Measurements from ENCODE around the gene LSM2. TPM values are rescaled to one million over a fixed set of nuclear protein-coding genes. Genes with fewer than 3 reads are reported as not detected.
A peak's percentile ranks its signal among the peaks of the same experiment; 100 is the strongest.

Gene LSM2
- total RNA-seq, 1 donor from 2014 or later = 50.6 TPM

- Mint-ChIP-seq H3K4me1 (ENCODE audit: unreplicated experiment) (peaks cover 42% of the 10 kb centered on the region), H3K36me3 (ENCODE audit: unreplicated experiment) (peaks cover 38% of the 10 kb centered on the region), H3K27me3 (ENCODE audit: unreplicated experiment) (no peaks in the 10 kb centered on the region), H3K27ac (ENCODE audit: unreplicated experiment) (peak overlapping the region; percentile 99), H3K9me3 (ENCODE audit: unreplicated experiment) (no peaks in the 10 kb centered on the region), H3K4me3 (ENCODE audit: unreplicated experiment) (peak overlapping the region; percentile 98)
- TF ChIP-seq, protein P1, sequence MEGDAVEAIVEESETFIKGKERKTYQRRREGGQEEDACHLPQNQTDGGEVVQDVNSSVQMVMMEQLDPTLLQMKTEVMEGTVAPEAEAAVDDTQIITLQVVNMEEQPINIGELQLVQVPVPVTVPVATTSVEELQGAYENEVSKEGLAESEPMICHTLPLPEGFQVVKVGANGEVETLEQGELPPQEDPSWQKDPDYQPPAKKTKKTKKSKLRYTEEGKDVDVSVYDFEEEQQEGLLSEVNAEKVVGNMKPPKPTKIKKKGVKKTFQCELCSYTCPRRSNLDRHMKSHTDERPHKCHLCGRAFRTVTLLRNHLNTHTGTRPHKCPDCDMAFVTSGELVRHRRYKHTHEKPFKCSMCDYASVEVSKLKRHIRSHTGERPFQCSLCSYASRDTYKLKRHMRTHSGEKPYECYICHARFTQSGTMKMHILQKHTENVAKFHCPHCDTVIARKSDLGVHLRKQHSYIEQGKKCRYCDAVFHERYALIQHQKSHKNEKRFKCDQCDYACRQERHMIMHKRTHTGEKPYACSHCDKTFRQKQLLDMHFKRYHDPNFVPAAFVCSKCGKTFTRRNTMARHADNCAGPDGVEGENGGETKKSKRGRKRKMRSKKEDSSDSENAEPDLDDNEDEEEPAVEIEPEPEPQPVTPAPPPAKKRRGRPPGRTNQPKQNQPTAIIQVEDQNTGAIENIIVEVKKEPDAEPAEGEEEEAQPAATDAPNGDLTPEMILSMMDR (IDR thresholded peaks at IDR 0.05) = no peak
- DNase-seq (ENCODE audit: extremely low spot score, unreplicated experiment) = no peak
Measured at GRCh38 chr6:31837369-31838113, 30.8 kb upstream of the LSM2 start.

DNA sequence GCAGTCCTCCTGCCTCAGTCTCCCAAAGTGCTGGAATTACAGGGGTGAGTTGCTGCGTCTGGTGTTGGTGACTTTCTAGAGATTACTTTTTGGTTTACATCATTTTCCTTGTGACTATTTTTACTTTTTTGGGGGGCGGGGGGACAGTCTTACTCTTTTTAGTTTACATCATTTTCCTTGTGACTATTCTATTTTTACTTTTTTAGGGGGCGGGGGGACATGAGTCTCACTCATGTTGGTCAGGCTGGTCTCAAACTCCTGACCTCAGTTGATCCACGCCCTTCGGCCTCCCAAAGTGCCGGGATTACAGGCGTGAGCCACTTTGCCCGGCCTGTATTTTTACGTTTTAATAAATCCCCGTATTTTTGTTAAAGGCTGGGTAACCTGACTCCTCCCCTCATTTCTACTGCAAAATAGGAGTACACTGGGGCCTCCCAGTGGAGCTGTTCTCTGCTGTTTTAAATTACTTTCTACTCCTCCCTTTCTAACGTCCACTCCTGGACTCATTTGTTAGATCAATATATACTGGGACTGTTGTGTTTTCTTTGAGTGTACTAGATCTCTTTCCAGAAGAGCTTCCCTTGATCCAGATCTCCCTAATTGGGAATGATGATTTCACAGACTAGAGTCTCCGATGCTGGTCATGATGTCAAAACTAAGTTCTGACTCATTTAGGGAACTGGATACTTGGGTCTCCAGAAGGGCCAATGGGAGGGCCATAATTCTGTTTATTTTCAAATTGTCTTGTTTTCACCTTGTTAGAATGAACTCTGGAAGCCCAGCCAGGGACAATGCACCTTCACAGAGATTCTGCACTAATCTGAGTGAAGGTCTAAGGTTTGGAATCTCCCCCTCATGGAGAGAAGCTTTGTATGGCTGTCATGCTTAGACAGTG is 30.0 kb upstream of the LSM2 start:
- Mint-ChIP-seq H3K9me3 (ENCODE audit: unreplicated experiment) (no peaks in the 10 kb centered on the region), H3K36me3 (ENCODE audit: unreplicated experiment) (peaks cover 37% of the 10 kb centered on the region), H3K4me3 (ENCODE audit: unreplicated experiment) (peak overlapping the region; percentile 98), H3K27ac (ENCODE audit: unreplicated experiment) (peak overlapping the region; percentile 99), H3K27me3 (ENCODE audit: unreplicated experiment) (no peaks in the 10 kb centered on the region), H3K4me1 (ENCODE audit: unreplicated experiment) (peaks cover 42% of the 10 kb centered on the region)
- TF ChIP-seq, protein P1 (IDR thresholded peaks at IDR 0.05) = peak; percentile 29
- no peak for DNase-seq (ENCODE audit: extremely low spot score, unreplicated experiment)

DNA sequence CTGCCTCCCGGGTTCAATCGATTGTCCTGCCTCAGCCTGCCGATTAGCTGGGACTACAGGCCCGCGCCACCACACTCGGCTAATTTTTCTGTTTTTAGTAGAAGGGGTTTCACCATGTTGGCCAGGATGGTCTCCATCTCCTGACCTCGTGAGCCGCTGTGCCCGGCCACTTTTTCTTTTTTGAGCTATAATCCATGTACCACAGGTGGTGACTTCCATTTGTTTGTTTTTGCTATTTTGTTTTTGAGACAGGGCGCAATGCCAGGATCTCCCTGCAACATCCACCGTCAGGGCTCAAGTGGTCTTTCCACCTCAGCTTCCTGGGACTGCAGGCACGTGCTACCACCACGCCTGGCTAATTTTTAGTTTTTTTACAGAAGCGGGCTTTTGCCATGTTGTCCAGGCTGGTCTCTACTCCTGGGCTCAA is 29.3 kb upstream of the LSM2 start:
- peak overlapping the region; percentile 98 for H3K4me3 Mint-ChIP-seq (ENCODE audit: unreplicated experiment)
- peak overlapping the region; percentile 99 for H3K27ac Mint-ChIP-seq (ENCODE audit: unreplicated experiment)
- peaks cover 45% of the 10 kb centered on the region for H3K4me1 Mint-ChIP-seq (ENCODE audit: unreplicated experiment)
- no peaks in the 10 kb centered on the region for H3K9me3 Mint-ChIP-seq (ENCODE audit: unreplicated experiment)
- no peaks in the 10 kb centered on the region for H3K27me3 Mint-ChIP-seq (ENCODE audit: unreplicated experiment)
- TF ChIP-seq, protein P1 (IDR thresholded peaks at IDR 0.05) = no peak
- H3K36me3 Mint-ChIP-seq (ENCODE audit: unreplicated experiment) = peaks cover 33% of the 10 kb centered on the region
- no peak for DNase-seq (ENCODE audit: extremely low spot score, unreplicated experiment)

- H3K27me3 Mint-ChIP-seq (ENCODE audit: unreplicated experiment) = no peaks in the 10 kb centered on the region
- peak overlapping the region; percentile 98 for H3K4me3 Mint-ChIP-seq (ENCODE audit: unreplicated experiment)
- DNase-seq (ENCODE audit: extremely low spot score, unreplicated experiment) = peak; percentile 92
- peaks cover 55% of the 10 kb centered on the region for H3K4me1 Mint-ChIP-seq (ENCODE audit: unreplicated experiment)
- TF ChIP-seq, protein P1 (IDR thresholded peaks at IDR 0.05) = no peak
- H3K27ac Mint-ChIP-seq (ENCODE audit: unreplicated experiment) = peak overlapping the region; percentile 99
- H3K9me3 Mint-ChIP-seq (ENCODE audit: unreplicated experiment) = no peaks in the 10 kb centered on the region
- peaks cover 27% of the 10 kb centered on the region for H3K36me3 Mint-ChIP-seq (ENCODE audit: unreplicated experiment)
Measured at GRCh38 chr6:31834367-31835250, 27.8 kb upstream of the LSM2 start.

Measured in osteocyte (in vitro differentiated cells).